Esophagus squamous epithelium (tissue), 5 donors: ENCODE data around the gene TUBA1B. TPM values are rescaled to one million over a fixed set of nuclear protein-coding genes. Genes with fewer than 3 reads are reported as not detected.

Experiments used
- DNase-seq: peaks from one replicate; lab custom pipeline; 2025; lab: John Stamatoyannopoulos, UW
- H3K27ac ChIP-seq, 4 donors: fragments of 200-600 bp; sonication (generic); one replicate each; pipeline ENCODE4 v1.5.1; 2016 to 2019; ENCODE audit warnings: mild to moderate bottlenecking in 1 of 4
- H3K27me3 ChIP-seq, 4 donors: fragments of 200-600 bp; sonication (generic); 1 replicate in 3 of 4; 2 replicates in 1 of 4; pipeline versions ENCODE4 v1.5.1 to v1.6.0; 2017 to 2021; ENCODE audit warnings: antibody characterized with exemption in 1 of 4
- H3K36me3 ChIP-seq, 3 donors: fragments of 200-600 bp; sonication (generic); one replicate each; pipeline ENCODE4 v1.5.1; 2016 to 2019
- H3K4me1 ChIP-seq, 3 donors: fragments of 200-600 bp; sonication (generic); one replicate each; pipeline ENCODE4 v1.5.1; 2017 to 2019
- H3K4me3 ChIP-seq, 4 donors: fragments of 200-600 bp; sonication (generic); 1 replicate in 3 of 4; 2 replicates in 1 of 4; pipeline ENCODE4 v1.5.1; 2016 to 2019; ENCODE audit warnings: mild to moderate bottlenecking in 2 of 4, moderate library complexity in 1 of 4
- H3K9me3 ChIP-seq, 3 donors: fragments of 200-600 bp; sonication (generic); one replicate each; pipeline ENCODE4 v1.5.1; 2016 to 2019
- POLR2A ChIP-seq, 4 donors: fragments of 450-650 bp; IDR thresholded peaks; one replicate each; pipeline ENCODE4 v1.6.1; 2017; ENCODE audit warnings: antibody characterized with exemption in 4 of 4, mild to moderate bottlenecking in 4 of 4, moderate library complexity in 3 of 4
- WGBS, 2 donors: methylation state at CpG; one replicate each; pipeline ENCODE4 v1.1.5; 2018; 5-methylcytosine and 5-hydroxymethylcytosine counted together
- intact Hi-C: fragments of 100-400 bp; cut with DNase I; formaldehyde crosslinking; loops from one replicate; pipeline ENCODE4 v1.15.0; 2022
- total RNA-seq, 4 donors: library from RNA; depleted of rRNA; stranded (reverse); fragments of >200 nt; gene quantifications; one replicate each; pipeline ENCODE4 v1.1.0, GENCODE V29; 2016
- TF ChIP-seq, protein P1 (sequence below), 6 experiments: fragments of 450-650 bp in 4 of 6; fragments of 200-600 bp in 2 of 6; sonication (generic) in 2 of 6; IDR thresholded peaks; one replicate each; pipeline ENCODE4 v1.5.1; 2016 to 2019; ENCODE audit warnings: antibody characterized with exemption in 6 of 6, mild to moderate bottlenecking in 4 of 6, moderate library complexity in 4 of 6
- donor health status: DM: yes; HTN: yes; CAD: no.

TUBA1B gene
- total RNA-seq, 4 donors from 2014 or later: 414 to 957 (median 699) TPM

DNA sequence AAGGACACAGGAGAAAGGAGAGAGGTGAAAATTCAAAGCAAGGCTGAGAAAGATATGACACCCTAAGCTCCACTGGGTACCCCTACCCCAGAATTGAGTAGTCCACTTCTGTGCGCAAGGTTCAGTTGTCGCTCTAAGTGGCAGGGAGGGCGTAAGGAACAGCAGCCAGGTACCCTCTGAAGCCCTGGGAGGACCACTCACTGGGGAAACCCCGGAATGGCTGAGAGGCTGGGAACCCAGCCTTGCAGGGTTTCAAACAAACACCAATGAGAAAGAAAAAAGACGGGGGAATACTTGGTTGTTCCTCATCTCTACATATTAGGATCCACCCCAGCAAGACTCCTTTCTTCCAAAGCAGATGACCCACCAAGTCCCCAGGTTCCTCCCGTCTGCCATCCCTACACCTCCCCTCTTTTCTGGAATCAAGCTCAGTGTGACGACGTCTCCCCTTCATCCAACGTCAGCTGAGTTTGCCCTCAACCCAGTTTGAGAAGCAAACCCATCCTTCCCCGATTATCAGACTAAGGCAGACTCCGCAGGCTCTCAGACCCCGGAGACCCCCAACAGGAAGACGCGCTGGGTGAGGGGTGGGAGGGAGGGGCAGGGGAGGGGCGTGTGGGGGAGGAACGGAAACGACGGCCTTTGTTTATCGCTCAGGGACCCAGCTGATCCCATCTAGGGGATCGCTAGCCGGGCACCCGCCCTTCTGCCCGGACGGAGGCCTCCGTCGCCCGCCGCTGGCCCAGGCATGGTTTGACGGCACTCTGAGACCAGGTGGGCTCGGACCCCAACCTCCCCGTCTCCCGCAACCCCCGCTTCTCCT lies 21.3 kb downstream of the TUBA1B start:
- no peaks in the 10 kb centered on the region for H3K9me3 ChIP-seq
- TF ChIP-seq, protein P1, sequence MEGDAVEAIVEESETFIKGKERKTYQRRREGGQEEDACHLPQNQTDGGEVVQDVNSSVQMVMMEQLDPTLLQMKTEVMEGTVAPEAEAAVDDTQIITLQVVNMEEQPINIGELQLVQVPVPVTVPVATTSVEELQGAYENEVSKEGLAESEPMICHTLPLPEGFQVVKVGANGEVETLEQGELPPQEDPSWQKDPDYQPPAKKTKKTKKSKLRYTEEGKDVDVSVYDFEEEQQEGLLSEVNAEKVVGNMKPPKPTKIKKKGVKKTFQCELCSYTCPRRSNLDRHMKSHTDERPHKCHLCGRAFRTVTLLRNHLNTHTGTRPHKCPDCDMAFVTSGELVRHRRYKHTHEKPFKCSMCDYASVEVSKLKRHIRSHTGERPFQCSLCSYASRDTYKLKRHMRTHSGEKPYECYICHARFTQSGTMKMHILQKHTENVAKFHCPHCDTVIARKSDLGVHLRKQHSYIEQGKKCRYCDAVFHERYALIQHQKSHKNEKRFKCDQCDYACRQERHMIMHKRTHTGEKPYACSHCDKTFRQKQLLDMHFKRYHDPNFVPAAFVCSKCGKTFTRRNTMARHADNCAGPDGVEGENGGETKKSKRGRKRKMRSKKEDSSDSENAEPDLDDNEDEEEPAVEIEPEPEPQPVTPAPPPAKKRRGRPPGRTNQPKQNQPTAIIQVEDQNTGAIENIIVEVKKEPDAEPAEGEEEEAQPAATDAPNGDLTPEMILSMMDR (IDR thresholded peaks at IDR 0.05): no peak
- no peak for TF ChIP-seq POLR2A (IDR thresholded peaks at IDR 0.05)
- peaks cover 21 to 59% (median 38%) of the 10 kb centered on the region in 3 donors for H3K4me1 ChIP-seq
- DNase-seq: no peak
- no peaks in the 10 kb centered on the region for H3K27me3 ChIP-seq
- intact Hi-C loops: no loop called here
- peak overlapping the region; percentile 94 to 99 (median 98) for H3K27ac ChIP-seq
- 4 to 19% methylated on average over 6 to 25 of the region's 33 CpGs for WGBS, 2 donors
- H3K36me3 ChIP-seq: peaks cover 0 to 20% (median 0%) of the 10 kb centered on the region in 3 donors
- H3K4me3 ChIP-seq: peak overlapping the region; percentile 75 to 100 (median 95)

DNA sequence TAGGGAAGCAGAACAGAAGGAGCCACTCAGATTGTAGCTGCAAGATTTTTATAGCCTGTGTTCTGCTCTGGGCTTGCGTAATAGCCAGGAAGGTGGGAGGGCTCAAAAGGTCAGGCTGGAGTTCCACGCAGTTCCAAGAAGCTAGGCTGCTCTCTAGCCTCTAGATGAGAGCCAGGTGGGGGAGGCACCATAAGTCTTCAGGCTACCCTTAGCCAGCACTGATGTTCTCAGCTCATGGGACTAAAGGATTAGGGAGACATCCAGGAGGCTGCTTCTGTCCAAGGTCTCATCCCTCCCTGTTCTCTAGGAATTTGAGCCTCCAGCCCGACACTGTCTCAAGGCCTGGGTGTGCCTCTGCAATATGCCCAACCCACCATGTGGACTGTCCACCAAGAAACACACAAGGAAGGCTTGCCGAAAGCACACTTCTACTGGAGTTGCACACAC lies 22.2 kb downstream of the TUBA1B start:
- DNase-seq: no peak
- peaks cover 22 to 68% (median 38%) of the 10 kb centered on the region in 3 donors for H3K4me1 ChIP-seq
- peak overlapping the region in 3 of 4 donors; percentile 75 to 100 (median 94) for H3K4me3 ChIP-seq
- H3K36me3 ChIP-seq: peaks cover 0 to 29% (median 0%) of the 10 kb centered on the region in 3 donors
- 23 to 51% methylated on average over 2 to 4 of the region's 4 CpGs for WGBS, 2 donors
- intact Hi-C loops: no loop called here
- no peak for TF ChIP-seq POLR2A (IDR thresholded peaks at IDR 0.05)
- TF ChIP-seq, protein P1 (IDR thresholded peaks at IDR 0.05): no peak
- H3K27me3 ChIP-seq: no peaks in the 10 kb centered on the region
- H3K9me3 ChIP-seq: no peaks in the 10 kb centered on the region
- peak overlapping the region; percentile 94 to 99 (median 98) for H3K27ac ChIP-seq

DNA sequence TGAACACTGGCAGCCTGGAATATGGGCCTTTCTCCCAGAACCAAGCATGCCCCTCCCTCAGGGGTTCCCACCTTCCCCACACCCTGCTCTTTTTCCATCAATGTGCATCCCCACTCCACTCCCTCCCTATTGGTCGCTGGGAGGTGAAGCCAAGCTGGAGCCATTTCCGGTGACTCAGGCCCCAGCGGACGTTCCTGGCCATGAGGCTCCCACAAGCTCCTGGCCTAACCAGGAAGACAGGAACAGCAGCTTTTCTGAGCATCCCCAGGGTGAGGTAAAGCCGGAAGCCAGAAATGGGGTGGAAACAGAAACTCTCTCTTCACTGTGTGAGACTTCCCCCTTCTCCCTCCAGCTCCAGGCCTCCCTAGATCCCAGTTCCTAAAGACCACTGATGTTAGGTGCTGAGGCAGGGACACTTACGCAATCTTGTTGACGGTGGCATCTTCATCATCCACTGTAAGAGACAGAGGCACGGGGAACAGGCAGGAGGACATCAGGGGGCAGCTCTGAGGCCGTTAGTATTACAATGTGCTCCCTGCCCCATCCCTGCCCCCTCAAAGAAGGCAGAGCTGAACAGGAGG lies 25.6 kb downstream of the TUBA1B start:
- TF ChIP-seq, protein P1 (IDR thresholded peaks at IDR 0.05): no peak
- TF ChIP-seq POLR2A (IDR thresholded peaks at IDR 0.05): no peak
- peaks cover 18 to 63% (median 31%) of the 10 kb centered on the region in 3 donors for H3K36me3 ChIP-seq
- no peaks in the 10 kb centered on the region for H3K27me3 ChIP-seq
- peak overlapping the region; percentile 57 to 77 (median 66) for H3K27ac ChIP-seq
- H3K4me1 ChIP-seq: peaks cover 22 to 65% (median 38%) of the 10 kb centered on the region in 3 donors
- intact Hi-C loops: no loop called here
- H3K9me3 ChIP-seq: no peaks in the 10 kb centered on the region
- DNase-seq: no peak
- H3K4me3 ChIP-seq: no peak overlapping the region
- 22 to 66% methylated on average over 4 to 8 of the region's 9 CpGs for WGBS, 2 donors

DNA sequence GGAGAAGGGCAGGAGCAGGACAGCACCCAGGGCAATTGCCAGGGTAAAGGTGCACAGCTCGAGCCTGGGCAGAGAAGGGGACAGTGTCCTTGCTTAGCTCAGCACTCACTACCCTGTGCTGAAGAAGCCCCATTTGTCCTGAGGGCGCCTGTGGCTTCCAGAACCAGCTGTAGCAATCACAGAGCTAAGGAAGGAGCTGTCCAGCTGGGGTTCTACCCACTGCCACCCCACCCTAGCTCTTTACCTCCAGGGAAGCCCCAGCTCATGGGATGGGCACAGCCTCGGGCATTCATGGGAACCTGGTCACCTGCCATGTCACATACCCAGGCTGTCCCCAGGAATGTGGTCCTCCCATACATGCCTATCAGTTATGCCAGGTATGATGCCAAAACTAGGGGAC lies 26.4 kb downstream of the TUBA1B start:
- DNase-seq: no peak
- peak overlapping the region in 1 of 4 donors; percentile 69 for H3K27ac ChIP-seq
- intact Hi-C loops: no loop called here
- no peak overlapping the region for H3K4me3 ChIP-seq
- H3K27me3 ChIP-seq: no peaks in the 10 kb centered on the region
- H3K9me3 ChIP-seq: no peaks in the 10 kb centered on the region
- TF ChIP-seq POLR2A (IDR thresholded peaks at IDR 0.05): no peak
- TF ChIP-seq, protein P1 (IDR thresholded peaks at IDR 0.05): no peak
- H3K4me1 ChIP-seq: peaks cover 22 to 64% (median 38%) of the 10 kb centered on the region in 3 donors
- WGBS, 2 donors: 67 to 83% methylated on average over 1 of the region's 3 CpGs
- H3K36me3 ChIP-seq: peaks cover 18 to 71% (median 36%) of the 10 kb centered on the region in 3 donors

DNA sequence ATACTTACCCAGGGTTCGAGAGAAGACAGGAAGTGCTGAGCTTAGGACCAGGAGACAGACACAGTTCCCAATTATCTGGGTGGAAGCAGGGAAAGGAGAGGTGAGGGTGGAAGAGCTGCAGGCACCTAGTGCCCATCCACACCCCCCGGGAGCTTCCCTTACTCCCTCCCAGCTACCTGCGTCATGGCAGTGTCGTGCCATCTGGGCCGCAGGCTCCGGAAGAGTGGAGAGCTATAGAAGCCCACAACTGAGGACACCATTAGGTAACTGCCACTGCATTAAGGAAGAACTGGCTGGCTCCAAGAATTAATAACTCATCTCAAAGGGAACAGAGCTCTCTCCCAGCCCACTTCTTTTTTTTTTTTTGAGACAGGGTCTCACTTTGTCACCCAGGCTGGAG lies 30.8 kb downstream of the TUBA1B start:
- H3K27me3 ChIP-seq: no peaks in the 10 kb centered on the region
- peaks cover 25 to 95% (median 40%) of the 10 kb centered on the region in 3 donors for H3K36me3 ChIP-seq
- WGBS, 2 donors: 73 to 93% methylated on average over 2 to 6 of the region's 6 CpGs
- intact Hi-C loops: no loop called here
- H3K9me3 ChIP-seq: no peaks in the 10 kb centered on the region
- DNase-seq: no peak
- TF ChIP-seq, protein P1 (IDR thresholded peaks at IDR 0.05): no peak
- TF ChIP-seq POLR2A (IDR thresholded peaks at IDR 0.05): no peak
- H3K4me1 ChIP-seq: peaks cover 0 to 20% (median 6%) of the 10 kb centered on the region in 3 donors
- H3K27ac ChIP-seq: no peak overlapping the region
- no peak overlapping the region for H3K4me3 ChIP-seq
